Measurements from ENCODE around the gene BAHCC1. TPM values are rescaled to one million over a fixed set of nuclear protein-coding genes. Genes with fewer than 3 reads are reported as not detected.

The BAHCC1 gene
- total and polyA plus RNA-seq, 9 of the 15 experiments (the other 6 are each of a cell fraction or from before 2014, with no cell fraction given): 0.14 to 26.9 (median 5.0) TPM

- TF ChIP-seq ZEB2 (IDR thresholded peaks at IDR 0.05) (no peak), KLF6 (CRISPR knock-in tag; IDR thresholded peaks at IDR 0.05; ENCODE audit: borderline replicate concordance) (no peak), GABPB2 (CRISPR knock-in tag; conservative IDR thresholded peaks at IDR 0.05) (no peak), ZNF431 (CRISPR knock-in tag; IDR thresholded peaks at IDR 0.05) (no peak), FOSL1 (tag; conservative IDR thresholded peaks at IDR 0.05) (no peak), GTF2F1 (IDR thresholded peaks at IDR 0.05; ENCODE audit: low read depth, low read length) (no peak), JUN (IDR thresholded peaks at IDR 0.05; ENCODE audit: borderline replicate concordance, low read depth, low read length) (0 out of 2 replicates have a peak, but pooled peaks have one; percentile 13), JUN (CRISPR knock-in tag; IDR thresholded peaks at IDR 0.05; ENCODE audit: borderline replicate concordance) (no peak), HNRNPLL (IDR thresholded peaks at IDR 0.05; ENCODE audit: low read depth, low read length, poor library complexity, severe bottlenecking) (peak; percentile 80), KDM2B (CRISPR knock-in tag; IDR thresholded peaks at IDR 0.05) (peak; percentile 94), POLR2G (IDR thresholded peaks at IDR 0.05; ENCODE audit: low read depth, low read length) (peak; percentile 90), NKRF (IDR thresholded peaks at IDR 0.05; ENCODE audit: borderline replicate concordance) (no peak), JUND (IDR thresholded peaks at IDR 0.05; ENCODE audit: borderline replicate concordance, low read depth, low read length) (no peak; the same call in 1 of the 2 replicates), JUND (tag; IDR thresholded peaks at IDR 0.05; ENCODE audit: borderline replicate concordance, low read depth, low read length) (no peak), TBP (optimal IDR thresholded peaks at IDR 0.05; ENCODE audit: low read depth, low read length) (peak; percentile 79), POLR2H (tag; IDR thresholded peaks at IDR 0.05; ENCODE audit: low read depth) (no peak; the same call in 1 of the 2 replicates), ATF6 (CRISPR knock-in tag; IDR thresholded peaks at IDR 0.05) (no peak), ZBTB8A (IDR thresholded peaks at IDR 0.05; ENCODE audit: partially characterized antibody) (no peak), OTX1 (CRISPR knock-in tag; IDR thresholded peaks at IDR 0.05) (no peak), CBX1 (IDR thresholded peaks at IDR 0.05; ENCODE audit: low read depth) (no peak), RAD51 (IDR thresholded peaks at IDR 0.05; ENCODE audit: borderline replicate concordance, low read depth) (no peak)
- TF ChIP-seq, protein P1, sequence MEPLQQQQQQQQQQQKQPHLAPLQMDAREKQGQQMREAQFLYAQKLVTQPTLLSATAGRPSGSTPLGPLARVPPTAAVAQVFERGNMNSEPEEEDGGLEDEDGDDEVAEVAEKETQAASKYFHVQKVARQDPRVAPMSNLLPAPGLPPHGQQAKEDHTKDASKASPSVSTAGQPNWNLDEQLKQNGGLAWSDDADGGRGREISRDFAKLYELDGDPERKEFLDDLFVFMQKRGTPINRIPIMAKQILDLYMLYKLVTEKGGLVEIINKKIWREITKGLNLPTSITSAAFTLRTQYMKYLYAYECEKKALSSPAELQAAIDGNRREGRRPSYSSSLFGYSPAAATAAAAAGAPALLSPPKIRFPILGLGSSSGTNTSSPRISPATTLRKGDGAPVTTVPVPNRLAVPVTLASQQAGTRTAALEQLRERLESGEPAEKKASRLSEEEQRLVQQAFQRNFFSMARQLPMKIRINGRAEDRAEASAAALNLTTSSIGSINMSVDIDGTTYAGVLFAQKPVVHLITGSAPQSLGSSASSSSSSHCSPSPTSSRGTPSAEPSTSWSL (CRISPR knock-in tag; IDR thresholded peaks at IDR 0.05; ENCODE audit: borderline replicate concordance): no peak
Measured at GRCh38 chr17:81346090-81346907, 49.0 kb upstream of the BAHCC1 start (continued).
